ENCODE data around the gene EXOC3L4. TPM values are rescaled to one million over a fixed set of nuclear protein-coding genes. Genes with fewer than 3 reads are reported as not detected.

The EXOC3L4 gene
- total RNA-seq, 1 experiment from 2014 or later, result 1.7 TPM

GRCh38 chr14:103050935-103051334 is 43.6 kb upstream of the EXOC3L4 start:
- Histone ChIP-seq H2AFZ (no peak overlapping the region), H3K36me3 (ENCODE audit: low read depth) (peaks cover 10% of the 10 kb centered on the region; the same call in 1 of the 2 replicates), H3K9me2 (ENCODE audit: insufficient read depth) (no peaks in the 10 kb centered on the region), H4K20me1 (ENCODE audit: insufficient read depth) (peaks cover 86% of the 10 kb centered on the region), H3F3A (ENCODE audit: insufficient read depth, low read depth) (peaks cover 29% of the 10 kb centered on the region; the same call in 1 of the 2 replicates), H3K27me3 (ENCODE audit: insufficient read depth, low read depth) (no peaks in the 10 kb centered on the region), H3K4me2 (no peak overlapping the region), H3K79me2 (ENCODE audit: low read depth) (peaks cover 100% of the 10 kb centered on the region), H3K27ac (peak overlapping the region; percentile 24; the same call in 1 of the 2 replicates), H3K9me3 (ENCODE audit: insufficient read depth, low read depth) (no peaks in the 10 kb centered on the region), H3K4me3 (no peak overlapping the region), H3K4me1 (replicated peaks; ENCODE audit: insufficient read depth) (peaks cover 24% of the 10 kb centered on the region)
- ChIA-PET CTCF (interaction anchor here (1.0 kb wide), 1 partner anchor 24 kb away, joined by 8 read pairs; no protein-coding TSS in a partner anchor), POLR2A (ENCODE audit: unreplicated experiment) (interaction anchor here (0.7 kb wide), 2 partner anchors 23 to 632 kb away, joined by 3 to 37 read pairs; no protein-coding TSS in a partner anchor)
- intact Hi-C loops (cut with micrococcal nuclease; ENCODE audit: unreplicated experiment), result no loop called here
- TF ChIP-seq EZH2 (IDR thresholded peaks at IDR 0.05; ENCODE audit: low read depth), result no peak
- no peak for TF ChIP-seq CTCF (conservative IDR thresholded peaks at IDR 0.05)
- no TSS peak for BruUV-seq (replicated peaks)
- no peak for DNase-seq

- peaks cover 10% of the 10 kb centered on the region; the same call in 1 of the 2 replicates for H3K36me3 ChIP-seq (ENCODE audit: low read depth)
- H3K4me2 ChIP-seq, result no peak overlapping the region
- peaks cover 78% of the 10 kb centered on the region for H4K20me1 ChIP-seq (ENCODE audit: insufficient read depth)
- TF ChIP-seq CTCF (conservative IDR thresholded peaks at IDR 0.05) (no peak), EZH2 (IDR thresholded peaks at IDR 0.05; ENCODE audit: low read depth) (no peak)
- no peaks in the 10 kb centered on the region for H3K9me2 ChIP-seq (ENCODE audit: insufficient read depth)
- no peaks in the 10 kb centered on the region for H3K27me3 ChIP-seq (ENCODE audit: insufficient read depth, low read depth)
- no TSS peak for BruUV-seq (replicated peaks)
- no peak overlapping the region for H3K27ac ChIP-seq
- H3K4me3 ChIP-seq, result no peak overlapping the region
- H3K79me2 ChIP-seq (ENCODE audit: low read depth), result peaks cover 96% of the 10 kb centered on the region
- peaks cover 28% of the 10 kb centered on the region for H3K4me1 ChIP-seq (replicated peaks; ENCODE audit: insufficient read depth)
- H3K9me3 ChIP-seq (ENCODE audit: insufficient read depth, low read depth), result no peaks in the 10 kb centered on the region
- ChIA-PET POLR2A (ENCODE audit: unreplicated experiment) (no interaction called here), CTCF (interaction anchor here (0.6 kb wide), 2 partner anchors 40 to 536 kb away, joined by 3 read pairs; no protein-coding TSS in a partner anchor)
- DNase-seq, result no peak
- peaks cover 33% of the 10 kb centered on the region; the same call in 1 of the 2 replicates for H3F3A ChIP-seq (ENCODE audit: insufficient read depth, low read depth)
- intact Hi-C loops (cut with micrococcal nuclease; ENCODE audit: unreplicated experiment), result no loop called here
- no peak overlapping the region for H2AFZ ChIP-seq
Observed at GRCh38 chr14:103052407-103052806, 42.1 kb upstream of the EXOC3L4 start.

GRCh38 chr14:103055695-103056094 is 38.8 kb upstream of the EXOC3L4 start:
- Histone ChIP-seq H3K79me2 (ENCODE audit: low read depth) (peaks cover 93% of the 10 kb centered on the region), H3K9me2 (ENCODE audit: insufficient read depth) (no peaks in the 10 kb centered on the region), H3K36me3 (ENCODE audit: low read depth) (peaks cover 16% of the 10 kb centered on the region; the same call in 1 of the 2 replicates), H3K4me1 (replicated peaks; ENCODE audit: insufficient read depth) (peaks cover 49% of the 10 kb centered on the region), H3K27me3 (ENCODE audit: insufficient read depth, low read depth) (no peaks in the 10 kb centered on the region), H3K27ac (no peak overlapping the region), H2AFZ (no peak overlapping the region; the same call in 1 of the 2 replicates), H4K20me1 (ENCODE audit: insufficient read depth) (peaks cover 47% of the 10 kb centered on the region), H3K9me3 (ENCODE audit: insufficient read depth, low read depth) (no peaks in the 10 kb centered on the region), H3K4me2 (peak overlapping the region; percentile 98), H3F3A (ENCODE audit: insufficient read depth, low read depth) (peaks cover 25% of the 10 kb centered on the region; the same call in 1 of the 2 replicates), H3K4me3 (peak overlapping the region; percentile 86)
- ChIA-PET CTCF (interaction anchor here (0.7 kb wide), 2 partner anchors 29 to 583 kb away, joined by 4 read pairs; no protein-coding TSS in a partner anchor), POLR2A (ENCODE audit: unreplicated experiment) (interaction anchor here (0.6 kb wide), 1 partner anchor 19 kb away, joined by 4 read pairs; no protein-coding TSS in a partner anchor)
- intact Hi-C loops (cut with micrococcal nuclease; ENCODE audit: unreplicated experiment), result loop anchor here (2.0 kb wide), 1 partner anchor 45 kb away; no protein-coding TSS in a partner anchor
- BruUV-seq (replicated peaks), result TSS peak; percentile 53
- TF ChIP-seq CTCF (conservative IDR thresholded peaks at IDR 0.05) (no peak), EZH2 (IDR thresholded peaks at IDR 0.05; ENCODE audit: low read depth) (no peak)
- no peak for DNase-seq
